ENCODE measurements around the gene RBPMS2.

DNA sequence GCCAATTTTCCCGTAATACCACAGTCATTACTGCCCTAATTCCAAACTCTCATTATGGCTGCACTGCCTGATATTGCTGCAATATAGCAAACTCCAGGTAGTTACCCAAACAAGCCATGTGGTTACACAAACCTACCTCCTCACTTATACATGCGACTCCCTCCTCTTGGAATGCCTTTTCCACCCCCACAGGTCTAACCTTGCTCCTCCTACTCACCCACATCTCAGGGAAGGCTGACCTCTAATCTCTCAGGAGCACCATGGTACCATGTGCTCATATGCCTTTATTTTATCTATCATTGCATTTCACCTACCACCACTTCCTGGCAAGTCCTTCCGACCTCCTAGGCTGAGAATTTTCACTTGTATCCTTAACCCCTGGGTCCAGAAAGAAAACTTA lies 2.9 kb downstream of the RBPMS2 start:
- TF ChIP-seq, protein P1, sequence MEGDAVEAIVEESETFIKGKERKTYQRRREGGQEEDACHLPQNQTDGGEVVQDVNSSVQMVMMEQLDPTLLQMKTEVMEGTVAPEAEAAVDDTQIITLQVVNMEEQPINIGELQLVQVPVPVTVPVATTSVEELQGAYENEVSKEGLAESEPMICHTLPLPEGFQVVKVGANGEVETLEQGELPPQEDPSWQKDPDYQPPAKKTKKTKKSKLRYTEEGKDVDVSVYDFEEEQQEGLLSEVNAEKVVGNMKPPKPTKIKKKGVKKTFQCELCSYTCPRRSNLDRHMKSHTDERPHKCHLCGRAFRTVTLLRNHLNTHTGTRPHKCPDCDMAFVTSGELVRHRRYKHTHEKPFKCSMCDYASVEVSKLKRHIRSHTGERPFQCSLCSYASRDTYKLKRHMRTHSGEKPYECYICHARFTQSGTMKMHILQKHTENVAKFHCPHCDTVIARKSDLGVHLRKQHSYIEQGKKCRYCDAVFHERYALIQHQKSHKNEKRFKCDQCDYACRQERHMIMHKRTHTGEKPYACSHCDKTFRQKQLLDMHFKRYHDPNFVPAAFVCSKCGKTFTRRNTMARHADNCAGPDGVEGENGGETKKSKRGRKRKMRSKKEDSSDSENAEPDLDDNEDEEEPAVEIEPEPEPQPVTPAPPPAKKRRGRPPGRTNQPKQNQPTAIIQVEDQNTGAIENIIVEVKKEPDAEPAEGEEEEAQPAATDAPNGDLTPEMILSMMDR (IDR thresholded peaks at IDR 0.05; ENCODE audit: control extremely low read depth in 1 of 3, insufficient read depth in 1 of 3, low read depth in 1 of 3, low read length in 3 of 3), result no peak
- TF ChIP-seq POLR2A (IDR thresholded peaks at IDR 0.05; ENCODE audit: control extremely low read depth in 1 of 2, low read depth in 2 of 2, low read length in 2 of 2) (no peak), CREB1 (IDR thresholded peaks at IDR 0.05) (no peak), SIN3A (conservative IDR thresholded peaks at IDR 0.05 in 1 of 2, IDR thresholded peaks at IDR 0.05 in 1 of 2; ENCODE audit: low read depth in 1 of 2, low read length in 2 of 2) (no peak), CHD7 (IDR thresholded peaks at IDR 0.05; ENCODE audit: insufficient replicate concordance, low read length) (no peak), RAD21 (IDR thresholded peaks at IDR 0.05 in 1 of 2, conservative IDR thresholded peaks at IDR 0.05 in 1 of 2; ENCODE audit: low read depth in 2 of 2, low read length in 2 of 2) (no peak), EP300 (IDR thresholded peaks at IDR 0.05; ENCODE audit: borderline replicate concordance in 1 of 2, low read depth in 2 of 2, low read length in 2 of 2) (no peak), NRF1 (IDR thresholded peaks at IDR 0.05; ENCODE audit: low read depth, low read length) (no peak)

Data from H1 (cell line).